Right lobe of liver (tissue), 4 donors: Measurements from ENCODE around the gene PLEKHA1.

ENCODE experiments used
- POLR2A ChIP-seq: fragments of 450-650 bp; IDR thresholded peaks from one replicate; pipeline ENCODE4 v1.6.1; 2017; ENCODE audit warnings: antibody characterized with exemption, mild to moderate bottlenecking
- TF ChIP-seq, protein P1 (sequence below), 4 donors: fragments of 200-600 bp in 3 of 4; fragments of 450-650 bp in 1 of 4; IDR thresholded peaks; one replicate each; pipeline versions ENCODE4 v1.5.1 to v1.8.0; 2016 to 2022; ENCODE audit warnings: antibody characterized with exemption in 4 of 4, mild to moderate bottlenecking in 2 of 4
- donor health status: DM: no; HTN: no; CAD: no.
- donor health status: DM: no; HTN: no; CAD: no.
- donor health status: DM: no; HTN: yes; CAD: no.

DNA sequence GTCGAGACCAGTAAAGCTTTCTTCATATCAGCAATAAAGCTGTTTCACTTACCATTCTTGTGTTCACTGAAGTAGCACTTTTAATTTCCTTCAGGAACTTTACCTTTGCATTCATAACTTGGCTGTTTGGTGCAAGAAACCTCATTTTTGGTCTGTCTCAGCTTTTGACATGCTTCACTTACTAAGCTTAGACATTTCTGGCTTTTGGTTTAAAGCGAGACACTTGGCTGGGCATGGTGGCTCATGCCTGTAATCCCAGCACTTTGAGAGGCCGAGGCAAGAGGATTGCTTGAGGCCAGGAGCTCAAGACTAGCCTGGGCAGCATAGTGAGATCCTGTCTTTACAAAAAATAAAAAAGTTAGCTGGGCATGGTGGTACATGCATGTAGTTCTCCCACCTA, 15.8 kb downstream of the PLEKHA1 start:
- TF ChIP-seq, protein P1, sequence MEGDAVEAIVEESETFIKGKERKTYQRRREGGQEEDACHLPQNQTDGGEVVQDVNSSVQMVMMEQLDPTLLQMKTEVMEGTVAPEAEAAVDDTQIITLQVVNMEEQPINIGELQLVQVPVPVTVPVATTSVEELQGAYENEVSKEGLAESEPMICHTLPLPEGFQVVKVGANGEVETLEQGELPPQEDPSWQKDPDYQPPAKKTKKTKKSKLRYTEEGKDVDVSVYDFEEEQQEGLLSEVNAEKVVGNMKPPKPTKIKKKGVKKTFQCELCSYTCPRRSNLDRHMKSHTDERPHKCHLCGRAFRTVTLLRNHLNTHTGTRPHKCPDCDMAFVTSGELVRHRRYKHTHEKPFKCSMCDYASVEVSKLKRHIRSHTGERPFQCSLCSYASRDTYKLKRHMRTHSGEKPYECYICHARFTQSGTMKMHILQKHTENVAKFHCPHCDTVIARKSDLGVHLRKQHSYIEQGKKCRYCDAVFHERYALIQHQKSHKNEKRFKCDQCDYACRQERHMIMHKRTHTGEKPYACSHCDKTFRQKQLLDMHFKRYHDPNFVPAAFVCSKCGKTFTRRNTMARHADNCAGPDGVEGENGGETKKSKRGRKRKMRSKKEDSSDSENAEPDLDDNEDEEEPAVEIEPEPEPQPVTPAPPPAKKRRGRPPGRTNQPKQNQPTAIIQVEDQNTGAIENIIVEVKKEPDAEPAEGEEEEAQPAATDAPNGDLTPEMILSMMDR (IDR thresholded peaks at IDR 0.05), result no peak
- TF ChIP-seq POLR2A, result no peak
